ENCODE measurements around the gene FAM174A. TPM values are rescaled to one million over a fixed set of nuclear protein-coding genes. Genes with fewer than 3 reads are reported as not detected.

Gene FAM174A
- total RNA-seq, 1 experiment from 2014 or later = 13.3 TPM

DNA sequence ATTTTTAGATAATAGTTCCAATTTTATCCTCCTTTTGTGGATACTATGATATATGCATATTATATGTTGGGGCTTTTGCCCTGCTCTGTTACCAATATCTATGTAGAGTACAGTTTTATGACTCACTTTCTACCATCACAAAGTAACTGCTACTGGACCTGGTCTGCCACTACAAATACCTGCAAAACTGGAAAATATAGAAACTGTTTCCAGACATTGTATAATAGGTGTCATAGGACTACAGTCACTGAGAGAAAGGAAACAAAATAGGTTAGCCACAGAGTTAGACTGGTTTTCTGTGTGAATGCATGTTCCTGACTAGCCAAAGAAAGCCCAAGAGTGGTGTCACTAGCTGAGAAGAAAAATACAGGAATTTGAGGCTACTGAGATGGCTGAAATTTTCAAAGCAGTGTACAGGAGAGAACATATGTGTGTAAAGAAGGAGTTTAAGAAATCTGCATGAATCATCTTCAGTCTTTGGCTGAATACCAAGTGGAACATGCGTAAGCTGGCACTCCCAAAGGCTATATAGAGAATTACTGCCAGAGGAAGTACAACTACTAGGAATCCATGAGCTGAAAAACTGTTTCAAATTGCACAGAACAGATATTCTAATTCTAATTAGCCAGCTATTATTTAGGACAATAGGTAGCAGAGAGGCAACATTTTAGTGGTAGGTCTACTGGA lies 29.0 kb upstream of the FAM174A start:
- Mint-ChIP-seq H3K27me3 (ENCODE audit: unreplicated experiment) (no peaks in the 10 kb centered on the region), H3K9me3 (ENCODE audit: low read depth, unreplicated experiment) (no peaks in the 10 kb centered on the region), H3K4me3 (ENCODE audit: low read depth, unreplicated experiment) (no peak overlapping the region), H3K36me3 (ENCODE audit: insufficient read depth, unreplicated experiment) (no peaks in the 10 kb centered on the region), H3K4me1 (ENCODE audit: low read depth, unreplicated experiment) (no peaks in the 10 kb centered on the region), H3K27ac (ENCODE audit: unreplicated experiment) (no peak overlapping the region)
- TF ChIP-seq, protein P1, sequence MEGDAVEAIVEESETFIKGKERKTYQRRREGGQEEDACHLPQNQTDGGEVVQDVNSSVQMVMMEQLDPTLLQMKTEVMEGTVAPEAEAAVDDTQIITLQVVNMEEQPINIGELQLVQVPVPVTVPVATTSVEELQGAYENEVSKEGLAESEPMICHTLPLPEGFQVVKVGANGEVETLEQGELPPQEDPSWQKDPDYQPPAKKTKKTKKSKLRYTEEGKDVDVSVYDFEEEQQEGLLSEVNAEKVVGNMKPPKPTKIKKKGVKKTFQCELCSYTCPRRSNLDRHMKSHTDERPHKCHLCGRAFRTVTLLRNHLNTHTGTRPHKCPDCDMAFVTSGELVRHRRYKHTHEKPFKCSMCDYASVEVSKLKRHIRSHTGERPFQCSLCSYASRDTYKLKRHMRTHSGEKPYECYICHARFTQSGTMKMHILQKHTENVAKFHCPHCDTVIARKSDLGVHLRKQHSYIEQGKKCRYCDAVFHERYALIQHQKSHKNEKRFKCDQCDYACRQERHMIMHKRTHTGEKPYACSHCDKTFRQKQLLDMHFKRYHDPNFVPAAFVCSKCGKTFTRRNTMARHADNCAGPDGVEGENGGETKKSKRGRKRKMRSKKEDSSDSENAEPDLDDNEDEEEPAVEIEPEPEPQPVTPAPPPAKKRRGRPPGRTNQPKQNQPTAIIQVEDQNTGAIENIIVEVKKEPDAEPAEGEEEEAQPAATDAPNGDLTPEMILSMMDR (IDR thresholded peaks at IDR 0.05; ENCODE audit: unreplicated experiment) = no peak
- intact Hi-C loops (cut with micrococcal nuclease; ENCODE audit: unreplicated experiment) = no loop called here
- BruUV-seq (replicated peaks) = no TSS peak
- no peak for DNase-seq
- CTCF ChIA-PET = no interaction called here

DNA sequence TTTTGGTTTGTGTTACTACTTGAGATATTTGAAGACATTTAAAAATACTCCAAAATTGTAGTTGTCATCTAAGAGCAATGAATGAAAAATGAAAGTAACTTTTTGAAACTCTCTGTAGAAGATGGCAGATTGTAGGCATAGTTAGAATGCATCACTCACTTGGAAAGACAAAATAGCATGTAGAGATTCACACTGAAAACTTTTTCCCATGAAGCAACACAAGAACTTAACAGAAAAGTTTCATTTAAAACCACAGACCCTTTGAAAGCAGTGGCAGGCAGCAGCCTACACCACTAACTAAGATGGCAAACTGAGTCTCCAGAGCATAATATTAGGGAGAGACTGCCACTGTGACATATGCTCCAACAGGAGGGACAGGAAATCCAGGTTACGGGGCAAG lies 18.9 kb upstream of the FAM174A start:
- CTCF ChIA-PET = no interaction called here
- H3K27ac Mint-ChIP-seq (ENCODE audit: unreplicated experiment) = no peak overlapping the region
- no peak for DNase-seq
- TF ChIP-seq, protein P1 (IDR thresholded peaks at IDR 0.05; ENCODE audit: unreplicated experiment) = no peak
- no peak overlapping the region for H3K4me3 Mint-ChIP-seq (ENCODE audit: low read depth, unreplicated experiment)
- intact Hi-C loops (cut with micrococcal nuclease; ENCODE audit: unreplicated experiment) = no loop called here
- no peaks in the 10 kb centered on the region for H3K36me3 Mint-ChIP-seq (ENCODE audit: insufficient read depth, unreplicated experiment)
- H3K27me3 Mint-ChIP-seq (ENCODE audit: unreplicated experiment) = no peaks in the 10 kb centered on the region
- H3K4me1 Mint-ChIP-seq (ENCODE audit: low read depth, unreplicated experiment) = no peaks in the 10 kb centered on the region
- no TSS peak for BruUV-seq (replicated peaks)
- H3K9me3 Mint-ChIP-seq (ENCODE audit: low read depth, unreplicated experiment) = no peaks in the 10 kb centered on the region

DNA sequence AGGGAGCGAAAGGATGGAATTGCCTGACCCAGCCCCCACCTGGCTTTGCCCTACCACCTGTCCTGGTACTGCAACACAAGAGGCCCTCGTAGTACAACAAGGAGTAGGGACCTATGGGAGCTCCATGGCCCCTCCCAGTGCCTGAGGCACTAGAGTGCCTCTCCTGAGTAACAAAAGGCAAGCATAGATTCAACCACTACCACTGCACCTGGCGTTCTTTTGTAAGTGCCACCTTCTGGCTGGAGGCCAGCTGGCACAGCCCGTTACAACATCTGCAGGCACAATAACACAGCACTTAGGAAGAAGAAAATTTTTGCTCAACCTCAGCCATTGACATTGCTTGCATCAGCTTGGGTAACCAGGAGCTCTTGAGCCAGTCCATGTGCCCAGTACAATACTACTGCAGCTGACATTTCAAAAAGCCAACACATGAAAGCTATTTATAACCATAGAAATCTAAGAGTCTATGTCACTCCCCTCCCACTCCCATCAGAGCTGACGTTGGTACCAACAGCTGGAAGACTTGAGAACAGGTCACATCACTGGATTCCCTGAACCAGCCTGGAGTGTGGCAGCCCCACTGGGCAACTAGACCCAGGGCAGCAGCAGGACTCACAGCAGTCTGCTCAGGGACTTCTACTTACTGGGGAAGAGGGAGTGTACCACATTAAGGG lies 17.7 kb upstream of the FAM174A start:
- no peaks in the 10 kb centered on the region for H3K36me3 Mint-ChIP-seq (ENCODE audit: insufficient read depth, unreplicated experiment)
- CTCF ChIA-PET = interaction anchor here (0.6 kb wide), 1 partner anchor 1638 kb away, joined by 3 read pairs; no protein-coding TSS in a partner anchor
- DNase-seq = peak; percentile 23
- no peaks in the 10 kb centered on the region for H3K4me1 Mint-ChIP-seq (ENCODE audit: low read depth, unreplicated experiment)
- no TSS peak for BruUV-seq (replicated peaks)
- TF ChIP-seq, protein P1 (IDR thresholded peaks at IDR 0.05; ENCODE audit: unreplicated experiment) = no peak
- no peak overlapping the region for H3K4me3 Mint-ChIP-seq (ENCODE audit: low read depth, unreplicated experiment)
- H3K9me3 Mint-ChIP-seq (ENCODE audit: low read depth, unreplicated experiment) = no peaks in the 10 kb centered on the region
- no peaks in the 10 kb centered on the region for H3K27me3 Mint-ChIP-seq (ENCODE audit: unreplicated experiment)
- intact Hi-C loops (cut with micrococcal nuclease; ENCODE audit: unreplicated experiment) = no loop called here
- H3K27ac Mint-ChIP-seq (ENCODE audit: unreplicated experiment) = no peak overlapping the region

DNA sequence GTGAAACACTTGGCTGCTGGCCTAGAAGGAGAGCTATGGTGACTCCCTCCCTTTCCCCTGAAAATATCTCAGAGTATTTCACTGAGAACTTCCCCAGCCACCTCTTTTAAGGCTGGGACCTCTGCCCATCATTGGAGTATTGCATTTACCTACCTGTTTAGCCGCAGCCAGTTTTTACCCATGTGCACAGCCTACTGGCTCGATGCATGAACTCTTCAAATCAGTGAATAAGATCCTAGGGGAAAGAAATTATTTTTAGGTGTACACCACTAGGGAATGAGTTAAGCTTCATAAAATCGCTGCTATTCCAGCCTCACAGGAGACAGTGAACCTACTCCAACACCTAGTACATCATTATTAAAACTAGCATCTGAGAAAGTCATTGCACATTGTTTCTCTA lies 16.8 kb upstream of the FAM174A start:
- BruUV-seq (replicated peaks) = no TSS peak
- Mint-ChIP-seq H3K27ac (ENCODE audit: unreplicated experiment) (no peak overlapping the region), H3K4me1 (ENCODE audit: low read depth, unreplicated experiment) (no peaks in the 10 kb centered on the region), H3K9me3 (ENCODE audit: low read depth, unreplicated experiment) (no peaks in the 10 kb centered on the region), H3K4me3 (ENCODE audit: low read depth, unreplicated experiment) (no peak overlapping the region), H3K36me3 (ENCODE audit: insufficient read depth, unreplicated experiment) (no peaks in the 10 kb centered on the region), H3K27me3 (ENCODE audit: unreplicated experiment) (no peaks in the 10 kb centered on the region)
- intact Hi-C loops (cut with micrococcal nuclease; ENCODE audit: unreplicated experiment) = no loop called here
- DNase-seq = no peak
- CTCF ChIA-PET = no interaction called here
- TF ChIP-seq, protein P1 (IDR thresholded peaks at IDR 0.05; ENCODE audit: unreplicated experiment) = no peak

All from Calu3 (cell line).